Esophagus muscularis mucosa (tissue), 3 donors: Measurements from ENCODE around the gene ACER1.

Experiments used
- CTCF ChIP-seq, 3 experiments: fragments of 200-600 bp in 2 of 3; fragments of 450-650 bp in 1 of 3; sonication (generic) in 2 of 3; IDR thresholded peaks; one replicate each; pipeline ENCODE4 v1.5.1; 2017 to 2019; ENCODE audit warnings: antibody characterized with exemption in 3 of 3, mild to moderate bottlenecking in 2 of 3, moderate library complexity in 1 of 3
- POLR2AphosphoS5 ChIP-seq, 2 donors: sonication (generic); formaldehyde crosslinking; IDR thresholded peaks; one replicate each; pipeline ENCODE4 v1.6.1; 2017; ENCODE audit warnings: antibody characterized with exemption in 2 of 2

GRCh38 chr19:6260912-6261650 is 72.3 kb downstream of the ACER1 start:
- peak; percentile 26 to 53 (median 33) for TF ChIP-seq CTCF (IDR thresholded peaks at IDR 0.05)
- no peak for TF ChIP-seq POLR2AphosphoS5 (IDR thresholded peaks at IDR 0.05)
